PC-9 (cell line): ENCODE results near the gene RAB29. TPM values are rescaled to one million over a fixed set of nuclear protein-coding genes. Genes with fewer than 3 reads are reported as not detected.

Experiments
- BruUV-seq: library from RNA; stranded (reverse); fragments of 400-500 nt; replicated peaks from 2 replicates; lab custom pipeline; 2021; lab: Mats Ljungman, UMichigan
- CTCF ChIA-PET: fragments of 300-600 bp; sonication (Branson Sonifier 250); formaldehyde crosslinking; loops from one replicate; lab custom pipeline; 2022; ENCODE audit warnings: antibody characterized with exemption; lab: Charles Lee
- POLR2A ChIA-PET: fragments of 300-600 bp; sonication (Branson Sonifier 250); formaldehyde crosslinking; loops from one replicate; lab custom pipeline; 2022; ENCODE audit warnings: antibody characterized with exemption; ENCODE audit not compliant: unreplicated experiment; lab: Charles Lee
- DNase-seq, 2 experiments: peaks; one replicate each; pipeline versions ENCODE4 v3.0.0 to v3.0.0-alpha.2; 2015 to 2022; ENCODE audit warnings: mixed read lengths in 1 of 2
- H2AFZ ChIP-seq: fragments of 200-600 bp; sonication (generic); 2 replicates; pipeline ENCODE4 v1.8.1; 2017; ENCODE audit warnings: antibody characterized with exemption
- H3F3A ChIP-seq: fragments of 200-600 bp; sonication (generic); 2 replicates; pipeline ENCODE4 v1.8.1; 2017; ENCODE audit warnings: antibody characterized with exemption, mild to moderate bottlenecking, low read depth; ENCODE audit not compliant: insufficient read depth
- H3K27ac ChIP-seq: fragments of 200-600 bp; sonication (generic); 2 replicates; pipeline ENCODE4 v1.6.1; 2016; ENCODE audit warnings: mixed run types
- H3K27me3 ChIP-seq: fragments of 200-600 bp; sonication (generic); 2 replicates; pipeline ENCODE4 v1.6.1; 2016; ENCODE audit warnings: low read depth, mixed run types; ENCODE audit not compliant: insufficient read depth
- H3K36me3 ChIP-seq: fragments of 200-600 bp; sonication (generic); 2 replicates; pipeline ENCODE4 v1.6.1; 2016; ENCODE audit warnings: low read depth, mixed run types
- H3K4me1 ChIP-seq: fragments of 200-600 bp; sonication (generic); replicated peaks from 2 replicates; pipeline ENCODE4 v1.6.1; 2016; ENCODE audit warnings: mixed run types; ENCODE audit not compliant: insufficient read depth
- H3K4me2 ChIP-seq: fragments of 200-600 bp; sonication (generic); 2 replicates; pipeline ENCODE4 v1.6.1; 2017; ENCODE audit warnings: mixed run types
- H3K4me3 ChIP-seq: fragments of 200-600 bp; sonication (generic); 2 replicates; pipeline ENCODE4 v1.6.1; 2016; ENCODE audit warnings: mixed run types
- H3K79me2 ChIP-seq: fragments of 200-600 bp; sonication (generic); 2 replicates; pipeline ENCODE4 v1.6.1; 2017; ENCODE audit warnings: low read depth, mixed run types
- H3K9me2 ChIP-seq: fragments of 200-600 bp; sonication (generic); 2 replicates; pipeline ENCODE4 v1.8.1; 2017; ENCODE audit warnings: mild to moderate bottlenecking; ENCODE audit not compliant: insufficient read depth
- H3K9me3 ChIP-seq: fragments of 200-600 bp; sonication (generic); 2 replicates; pipeline ENCODE4 v1.8.1; 2016; ENCODE audit warnings: low read depth; ENCODE audit not compliant: insufficient read depth
- H4K20me1 ChIP-seq: fragments of 200-600 bp; sonication (generic); 2 replicates; pipeline ENCODE4 v1.8.1; 2017; ENCODE audit not compliant: insufficient read depth
- EZH2 ChIP-seq: fragments of 200-600 bp; sonication (generic); IDR thresholded peaks from 2 replicates; pipeline ENCODE4 v1.8.0; 2017; ENCODE audit warnings: antibody characterized with exemption, low read depth
- intact Hi-C: fragments of 100-400 bp; cut with micrococcal nuclease; formaldehyde crosslinking; loops from one replicate; pipeline ENCODE4 v1.10.0; 2022; ENCODE audit not compliant: unreplicated experiment
- total RNA-seq: library from RNA; stranded (reverse); gene quantifications from 2 replicates; pipeline ENCODE4 v1.2.3, GENCODE V29; 2021
- TF ChIP-seq, protein P1 (sequence below): fragments of 200-600 bp; sonication (generic); conservative IDR thresholded peaks from 2 replicates; pipeline ENCODE4 v1.6.1; 2017; ENCODE audit warnings: mixed run types, antibody characterized with exemption, mild to moderate bottlenecking, moderate library complexity

Gene RAB29
- total RNA-seq, 1 experiment from 2014 or later, result 10.4 TPM

DNA sequence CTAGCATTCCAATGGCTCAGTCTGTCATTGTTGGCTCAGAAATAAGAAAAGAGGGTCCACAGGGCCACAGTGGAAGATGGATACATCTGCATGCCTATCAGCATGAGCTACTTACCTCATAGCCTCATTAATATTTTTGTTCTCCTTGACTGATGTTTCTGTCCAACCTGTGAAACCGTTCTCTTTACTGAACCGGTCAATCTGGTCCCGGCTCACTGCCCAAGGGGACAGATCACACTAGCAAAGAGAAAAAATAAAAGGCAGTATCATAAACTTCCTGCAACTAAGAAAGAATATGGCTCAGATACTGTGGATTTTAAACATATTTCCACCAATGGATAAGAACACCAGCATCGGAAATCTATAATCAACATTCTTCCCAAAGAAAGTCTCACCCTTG lies 4.7 kb downstream of the RAB29 start:
- H3K4me3 ChIP-seq, result no peak overlapping the region
- no peaks in the 10 kb centered on the region for H3K27me3 ChIP-seq
- no peak for TF ChIP-seq EZH2
- TF ChIP-seq, protein P1, sequence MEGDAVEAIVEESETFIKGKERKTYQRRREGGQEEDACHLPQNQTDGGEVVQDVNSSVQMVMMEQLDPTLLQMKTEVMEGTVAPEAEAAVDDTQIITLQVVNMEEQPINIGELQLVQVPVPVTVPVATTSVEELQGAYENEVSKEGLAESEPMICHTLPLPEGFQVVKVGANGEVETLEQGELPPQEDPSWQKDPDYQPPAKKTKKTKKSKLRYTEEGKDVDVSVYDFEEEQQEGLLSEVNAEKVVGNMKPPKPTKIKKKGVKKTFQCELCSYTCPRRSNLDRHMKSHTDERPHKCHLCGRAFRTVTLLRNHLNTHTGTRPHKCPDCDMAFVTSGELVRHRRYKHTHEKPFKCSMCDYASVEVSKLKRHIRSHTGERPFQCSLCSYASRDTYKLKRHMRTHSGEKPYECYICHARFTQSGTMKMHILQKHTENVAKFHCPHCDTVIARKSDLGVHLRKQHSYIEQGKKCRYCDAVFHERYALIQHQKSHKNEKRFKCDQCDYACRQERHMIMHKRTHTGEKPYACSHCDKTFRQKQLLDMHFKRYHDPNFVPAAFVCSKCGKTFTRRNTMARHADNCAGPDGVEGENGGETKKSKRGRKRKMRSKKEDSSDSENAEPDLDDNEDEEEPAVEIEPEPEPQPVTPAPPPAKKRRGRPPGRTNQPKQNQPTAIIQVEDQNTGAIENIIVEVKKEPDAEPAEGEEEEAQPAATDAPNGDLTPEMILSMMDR, result no peak
- no peaks in the 10 kb centered on the region for H3K79me2 ChIP-seq
- no TSS peak for BruUV-seq
- no peak overlapping the region for H3K27ac ChIP-seq
- H3K4me1 ChIP-seq, result peaks cover 2% of the 10 kb centered on the region
- no peak for DNase-seq
- H3K4me2 ChIP-seq, result no peak overlapping the region
- no peaks in the 10 kb centered on the region for H4K20me1 ChIP-seq
- intact Hi-C loops, result no loop called here
- no peak overlapping the region for H2AFZ ChIP-seq
- POLR2A ChIA-PET, result no interaction called here
- H3F3A ChIP-seq, result no peaks in the 10 kb centered on the region; the same call in 1 of the 2 replicates
- no peaks in the 10 kb centered on the region for H3K36me3 ChIP-seq
- CTCF ChIA-PET, result no interaction called here
- H3K9me2 ChIP-seq, result no peaks in the 10 kb centered on the region
- H3K9me3 ChIP-seq, result no peaks in the 10 kb centered on the region

DNA sequence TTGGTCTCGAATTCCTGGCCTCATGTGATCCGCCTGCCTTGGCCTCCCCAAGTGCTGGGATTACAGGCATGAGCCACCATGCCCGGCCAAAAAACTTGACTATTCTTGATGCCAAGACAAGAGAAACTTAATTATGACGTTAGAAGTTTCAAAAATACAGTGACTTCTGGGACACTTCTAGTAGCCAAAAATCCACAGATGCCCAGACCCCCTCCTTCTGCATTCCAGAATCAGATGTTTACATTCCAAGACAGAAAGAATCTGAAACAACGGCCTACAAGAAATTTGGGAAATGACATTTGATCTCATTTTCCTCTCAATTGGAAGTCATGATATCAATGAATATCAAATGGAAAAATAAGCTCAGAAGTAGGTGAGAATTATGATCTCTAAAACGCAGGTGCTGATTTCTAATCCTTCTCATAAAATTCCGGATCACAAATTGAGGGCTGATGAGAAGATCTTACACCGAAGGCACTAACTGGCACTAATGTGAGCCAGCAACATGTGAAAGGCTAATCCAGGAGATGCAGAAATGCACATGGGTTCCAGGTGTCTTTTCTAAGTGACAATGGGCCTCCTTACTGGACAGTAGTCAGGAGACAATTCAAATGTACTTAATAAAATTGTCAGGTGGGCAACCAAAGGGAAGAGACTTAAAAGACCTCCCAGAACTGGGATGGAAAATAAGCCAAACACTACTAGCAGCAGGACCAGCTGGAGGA lies 5.5 kb downstream of the RAB29 start:
- ChIA-PET POLR2A (no interaction called here), CTCF (no interaction called here)
- Histone ChIP-seq H3K27ac (no peak overlapping the region), H3K9me2 (no peaks in the 10 kb centered on the region), H3K4me3 (no peak overlapping the region), H3K79me2 (no peaks in the 10 kb centered on the region), H3K4me2 (no peak overlapping the region), H3K36me3 (no peaks in the 10 kb centered on the region), H3K9me3 (no peaks in the 10 kb centered on the region), H3K27me3 (no peaks in the 10 kb centered on the region), H3F3A (no peaks in the 10 kb centered on the region; the same call in 1 of the 2 replicates), H3K4me1 (no peaks in the 10 kb centered on the region; the same call in 1 of the 2 replicates), H2AFZ (no peak overlapping the region), H4K20me1 (no peaks in the 10 kb centered on the region)
- BruUV-seq, result TSS peak; percentile 33
- intact Hi-C loops, result no loop called here
- DNase-seq, result no peak
- no peak for TF ChIP-seq EZH2
- TF ChIP-seq, protein P1, result no peak

DNA sequence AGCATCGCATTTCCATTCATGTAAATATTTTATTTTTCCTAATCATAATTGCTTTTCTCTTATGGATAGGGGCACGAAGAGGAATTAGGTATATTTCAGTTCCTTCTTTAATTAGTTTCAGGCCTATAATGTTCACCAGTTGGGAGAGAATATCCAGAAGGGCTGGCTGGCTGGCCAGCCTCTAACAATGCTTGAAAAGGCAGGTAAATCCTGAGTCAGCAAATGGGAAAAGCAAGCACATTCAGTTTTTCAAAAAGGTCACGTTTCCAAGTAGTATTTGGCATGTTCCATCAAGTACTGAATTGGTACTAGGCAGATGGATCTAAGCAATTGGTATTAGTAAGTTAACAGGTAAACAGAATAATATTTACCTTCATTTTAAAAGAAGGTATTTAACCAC lies 8.0 kb downstream of the RAB29 start:
- no peaks in the 10 kb centered on the region; the same call in 1 of the 2 replicates for H3F3A ChIP-seq
- POLR2A ChIA-PET, result no interaction called here
- CTCF ChIA-PET, result no interaction called here
- no peaks in the 10 kb centered on the region for H3K79me2 ChIP-seq
- no peak overlapping the region for H2AFZ ChIP-seq
- H3K36me3 ChIP-seq, result no peaks in the 10 kb centered on the region
- no TSS peak for BruUV-seq
- H3K9me2 ChIP-seq, result no peaks in the 10 kb centered on the region
- DNase-seq, result no peak
- H3K9me3 ChIP-seq, result no peaks in the 10 kb centered on the region
- intact Hi-C loops, result no loop called here
- TF ChIP-seq, protein P1, result no peak
- TF ChIP-seq EZH2, result no peak
- no peaks in the 10 kb centered on the region for H4K20me1 ChIP-seq
- no peak overlapping the region for H3K27ac ChIP-seq
- no peak overlapping the region for H3K4me2 ChIP-seq
- no peaks in the 10 kb centered on the region; the same call in 1 of the 2 replicates for H3K4me1 ChIP-seq
- H3K27me3 ChIP-seq, result no peaks in the 10 kb centered on the region
- H3K4me3 ChIP-seq, result no peak overlapping the region
